Retinal pigment epithelial cell (primary cell): ENCODE measurements around the gene SEMA4D.

ENCODE experiments used
- DNase-seq: peaks from one replicate; pipeline ENCODE4 v3.0.0-alpha.2; 2010; ENCODE audit warnings: low read depth
- H3K4me3 ChIP-seq: 2 replicates; pipeline ENCODE4 v1.5.1; 2011; ENCODE audit warnings: mild to moderate bottlenecking, low read length, control low read depth, moderate library complexity
- TF ChIP-seq, protein P1 (sequence below): conservative IDR thresholded peaks from 2 replicates; pipeline ENCODE4 v1.5.1; 2011; ENCODE audit warnings: low read depth, low read length, control low read depth, inconsistent platforms

SEMA4D gene

DNA sequence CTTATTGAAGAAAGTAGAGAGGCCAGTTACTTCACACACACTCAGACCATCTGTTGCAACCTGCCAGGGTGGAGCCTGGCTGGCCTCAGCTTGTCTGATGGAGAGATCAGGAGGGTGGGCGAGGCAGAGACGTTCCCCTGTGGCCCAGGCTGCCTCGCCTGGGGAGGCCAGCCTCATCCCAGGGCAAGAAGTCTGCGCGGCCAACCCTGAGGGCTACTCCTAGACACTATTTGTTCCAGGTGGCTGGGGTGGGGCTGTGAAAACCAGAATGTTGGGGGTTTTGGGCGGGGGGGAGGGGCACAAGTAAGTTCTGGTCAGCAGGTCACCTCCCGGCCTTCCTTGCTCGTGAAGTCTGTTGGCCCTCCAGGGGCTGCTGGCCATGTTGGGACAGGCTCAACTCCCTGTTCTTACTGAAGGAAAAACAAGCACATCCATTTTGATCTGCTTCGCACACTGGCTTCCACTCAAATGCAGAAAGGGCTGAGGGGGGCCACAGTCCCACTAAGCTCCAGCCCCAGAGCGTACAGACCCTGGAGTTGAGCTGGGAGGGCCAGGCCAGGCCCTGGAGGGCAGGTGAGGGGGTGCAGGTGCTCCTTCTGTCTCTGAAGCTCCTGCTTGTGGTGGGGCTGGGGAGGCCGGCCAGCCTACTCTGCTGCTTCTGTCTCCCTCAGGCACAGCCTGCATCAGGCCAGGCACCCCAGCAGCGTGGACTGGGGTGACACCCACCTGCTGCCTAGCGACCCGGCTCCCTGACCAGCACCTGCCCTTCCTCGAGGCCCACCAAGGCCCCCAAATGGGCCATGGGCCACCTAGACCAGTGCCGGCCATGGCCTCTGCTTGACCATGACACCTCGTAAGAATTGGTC lies 133.0 kb downstream of the SEMA4D start:
- TF ChIP-seq, protein P1, sequence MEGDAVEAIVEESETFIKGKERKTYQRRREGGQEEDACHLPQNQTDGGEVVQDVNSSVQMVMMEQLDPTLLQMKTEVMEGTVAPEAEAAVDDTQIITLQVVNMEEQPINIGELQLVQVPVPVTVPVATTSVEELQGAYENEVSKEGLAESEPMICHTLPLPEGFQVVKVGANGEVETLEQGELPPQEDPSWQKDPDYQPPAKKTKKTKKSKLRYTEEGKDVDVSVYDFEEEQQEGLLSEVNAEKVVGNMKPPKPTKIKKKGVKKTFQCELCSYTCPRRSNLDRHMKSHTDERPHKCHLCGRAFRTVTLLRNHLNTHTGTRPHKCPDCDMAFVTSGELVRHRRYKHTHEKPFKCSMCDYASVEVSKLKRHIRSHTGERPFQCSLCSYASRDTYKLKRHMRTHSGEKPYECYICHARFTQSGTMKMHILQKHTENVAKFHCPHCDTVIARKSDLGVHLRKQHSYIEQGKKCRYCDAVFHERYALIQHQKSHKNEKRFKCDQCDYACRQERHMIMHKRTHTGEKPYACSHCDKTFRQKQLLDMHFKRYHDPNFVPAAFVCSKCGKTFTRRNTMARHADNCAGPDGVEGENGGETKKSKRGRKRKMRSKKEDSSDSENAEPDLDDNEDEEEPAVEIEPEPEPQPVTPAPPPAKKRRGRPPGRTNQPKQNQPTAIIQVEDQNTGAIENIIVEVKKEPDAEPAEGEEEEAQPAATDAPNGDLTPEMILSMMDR: no peak
- DNase-seq: no peak
- no peak overlapping the region for H3K4me3 ChIP-seq

DNA sequence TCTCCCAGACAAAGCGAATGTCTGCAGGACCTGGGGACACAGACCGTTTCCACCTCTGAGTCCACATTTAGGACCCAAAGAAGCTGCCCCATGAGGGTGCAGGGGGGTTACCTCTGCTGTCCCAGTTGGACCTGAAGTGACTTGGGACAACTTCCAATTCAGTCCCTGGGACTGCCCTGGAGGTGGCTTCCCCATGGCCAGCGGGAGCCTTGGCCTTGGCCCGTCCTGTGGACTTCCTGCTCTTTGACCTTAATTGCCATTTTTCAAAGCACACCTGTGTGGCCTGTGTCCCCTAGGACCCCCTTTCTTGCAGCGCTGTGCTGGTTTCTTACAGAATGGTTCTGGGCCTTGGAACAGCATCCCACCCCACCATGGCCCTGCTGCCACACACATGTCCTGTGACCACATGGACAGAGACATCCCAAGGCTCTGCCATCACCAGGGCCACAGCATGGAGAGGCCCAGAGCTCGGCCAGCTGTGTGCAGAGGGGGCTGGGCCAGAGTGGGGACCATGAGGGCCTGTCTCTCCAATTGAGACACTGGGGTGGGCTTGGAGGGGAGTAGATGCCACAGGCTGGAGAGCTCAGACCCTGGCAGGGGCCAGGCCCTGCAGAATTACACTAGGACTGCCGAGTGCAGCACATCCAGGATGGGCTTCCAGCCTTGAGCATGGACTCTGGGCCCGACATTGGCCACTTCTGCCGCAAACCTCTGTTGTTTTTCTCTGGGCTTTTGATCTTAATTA lies 133.8 kb downstream of the SEMA4D start:
- TF ChIP-seq, protein P1: no peak
- no peak overlapping the region for H3K4me3 ChIP-seq
- no peak for DNase-seq

DNA sequence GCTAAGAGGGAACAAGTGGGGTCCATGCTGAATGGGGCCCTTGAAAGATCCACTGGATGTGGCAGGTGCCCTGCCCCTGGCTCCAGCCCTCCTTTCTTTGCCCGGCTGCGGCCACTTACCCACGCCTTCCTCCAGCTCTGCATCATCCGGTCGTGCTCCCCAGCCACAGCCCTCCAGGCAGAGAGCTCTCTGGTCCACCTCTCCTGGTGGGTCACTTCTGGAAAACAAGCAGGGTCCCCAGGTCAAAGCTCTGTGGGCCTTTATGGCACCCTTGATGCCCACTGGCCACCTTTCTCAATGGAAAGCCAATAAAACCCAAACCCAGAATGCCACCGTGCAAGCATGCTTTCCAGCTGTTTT lies 134.6 kb downstream of the SEMA4D start:
- TF ChIP-seq, protein P1: no peak
- no peak for DNase-seq

DNA sequence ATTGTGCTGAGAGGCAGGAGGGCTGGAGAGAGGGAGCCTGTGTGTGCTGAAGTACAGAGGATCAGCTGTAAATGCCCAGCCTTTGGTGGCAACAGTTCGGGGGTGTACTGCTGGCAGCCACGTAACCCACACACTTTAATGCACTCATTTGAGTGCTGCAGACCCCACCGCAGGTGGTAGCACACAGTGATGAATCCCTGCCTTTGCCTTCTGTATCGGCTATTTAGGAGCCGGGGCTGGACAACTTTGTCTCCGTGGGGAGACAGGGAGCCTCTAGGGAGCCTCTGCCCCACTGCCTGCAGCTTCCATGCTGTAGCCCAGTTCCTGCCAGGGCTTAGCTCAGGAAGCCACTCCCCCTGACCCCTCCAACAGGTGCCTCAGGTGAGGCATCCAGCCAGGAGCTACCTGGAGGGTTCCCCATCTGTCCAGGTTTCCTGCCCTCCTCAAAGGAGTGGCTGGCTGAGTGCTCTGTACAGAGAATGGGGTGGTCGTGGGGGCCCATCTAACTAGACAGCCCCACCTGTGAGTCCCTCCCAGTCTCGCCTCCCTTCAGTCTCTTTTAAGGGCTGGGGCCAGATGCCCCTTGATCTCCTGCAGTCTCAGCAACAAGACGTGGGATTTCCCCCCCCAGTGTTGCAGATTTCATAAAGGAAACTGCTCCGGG lies 135.1 kb downstream of the SEMA4D start:
- TF ChIP-seq, protein P1: no peak
- H3K4me3 ChIP-seq: no peak overlapping the region
- DNase-seq: no peak

More for the DNA sequence above, 134.6 kb downstream of the SEMA4D start:
- no peak overlapping the region for H3K4me3 ChIP-seq

DNA sequence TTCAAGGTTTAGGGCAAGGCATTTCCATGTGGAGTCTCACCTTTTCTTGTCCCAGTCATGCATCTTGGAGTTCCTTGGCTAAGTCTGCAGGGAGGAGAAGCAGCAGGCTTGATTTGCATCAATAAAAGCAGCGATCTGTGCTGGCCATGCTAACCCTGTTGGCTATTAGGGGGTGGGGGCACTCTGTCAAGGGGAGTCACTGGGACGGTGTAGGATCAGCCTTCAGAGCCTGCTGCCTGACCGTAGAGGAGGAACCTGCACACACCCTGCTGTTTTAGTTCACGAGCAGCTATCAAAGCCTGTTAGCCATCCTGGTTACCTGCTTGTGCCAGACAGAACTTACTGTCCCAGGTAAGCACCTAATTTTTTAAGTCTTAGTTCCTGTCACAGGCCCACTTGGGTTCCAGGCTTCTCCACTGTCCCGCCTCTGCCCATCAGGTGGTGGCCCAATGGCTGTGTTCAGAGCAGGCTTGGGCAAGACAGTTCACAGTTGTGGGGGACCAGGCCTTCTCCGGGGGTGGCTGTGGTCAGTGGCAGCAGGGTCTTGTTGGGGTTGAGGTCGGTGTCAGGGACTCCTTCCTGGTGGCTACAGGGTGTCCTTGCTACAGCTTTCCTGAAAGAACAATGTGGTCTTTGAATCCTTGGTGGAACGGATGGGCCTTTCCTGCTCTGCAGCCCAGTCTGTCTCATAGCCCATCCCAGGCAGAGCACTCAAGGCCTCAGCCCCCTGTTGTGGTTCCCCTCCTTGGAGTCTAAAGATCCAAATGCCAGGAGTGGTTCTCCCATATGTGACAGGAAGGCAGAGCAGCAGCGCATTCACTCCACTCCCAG lies 135.9 kb downstream of the SEMA4D start:
- no peak for DNase-seq
- TF ChIP-seq, protein P1: no peak
- no peak overlapping the region for H3K4me3 ChIP-seq

DNA sequence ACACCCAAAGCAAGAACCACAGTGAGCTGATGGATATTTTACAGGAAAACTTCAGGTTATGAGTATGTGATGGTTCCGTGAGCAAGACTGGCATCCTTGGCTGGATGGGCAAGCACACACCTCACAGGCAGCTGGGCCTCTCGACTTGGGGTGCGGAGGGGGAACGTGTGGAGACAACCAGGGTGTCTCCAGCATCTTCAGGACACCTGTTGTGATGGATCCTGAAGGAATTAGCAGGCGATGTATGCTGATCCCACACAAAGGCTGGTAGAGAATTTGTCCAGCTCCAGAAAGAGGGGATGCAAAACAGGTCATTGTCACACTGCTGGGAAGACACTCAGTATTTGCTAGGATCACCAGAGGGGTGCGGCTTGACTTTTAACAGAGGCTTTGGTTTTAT lies 136.9 kb downstream of the SEMA4D start:
- TF ChIP-seq, protein P1: no peak
- no peak for DNase-seq
- no peak overlapping the region for H3K4me3 ChIP-seq
